Panc1 (cell line): ENCODE measurements around the gene MTUS2. TPM values are rescaled to one million over a fixed set of nuclear protein-coding genes. Genes with fewer than 3 reads are reported as not detected.

Source experiments
- ATAC-seq: fragments of 200-7000 bp; cut with Tn5 transposase; 2 replicates; pipeline ENCODE4 v1.9.1; 2020; ENCODE audit warnings: mild to moderate bottlenecking, moderate library complexity
- BruUV-seq: library from RNA; stranded (reverse); fragments of 400-500 nt; replicated peaks from 2 replicates; lab custom pipeline; 2021; lab: Mats Ljungman, UMichigan
- CTCF ChIA-PET: fragments of 300-600 bp; sonication (Branson Sonifier 250); formaldehyde crosslinking; loops from one replicate; lab custom pipeline; 2022; ENCODE audit warnings: antibody characterized with exemption; lab: Charles Lee
- POLR2A ChIA-PET: fragments of 300-600 bp; sonication (Branson Sonifier 250); formaldehyde crosslinking; loops from one replicate; lab custom pipeline; 2022; ENCODE audit warnings: antibody characterized with exemption; lab: Charles Lee
- DNase-seq: peaks from one replicate; pipeline ENCODE4 v3.0.0-alpha.2; 2010; ENCODE audit warnings: low read depth, low spot score
- H3K27ac ChIP-seq: 2 replicates; pipeline ENCODE4 v1.5.1; 2011; ENCODE audit warnings: mild to moderate bottlenecking, low read length, inconsistent platforms
- H3K27me3 ChIP-seq: fragments of 200-500 bp; sonication (Bioruptor generic); 2 replicates; pipeline ENCODE4 v1.6.0; 2014; ENCODE audit warnings: low read length, inconsistent platforms; ENCODE audit not compliant: control insufficient read depth, insufficient read depth
- H3K36me3 ChIP-seq: fragments of 200-500 bp; sonication (Bioruptor generic); 2 replicates; pipeline ENCODE4 v1.5.1; 2014; ENCODE audit warnings: inconsistent platforms, mild to moderate bottlenecking, low read length, moderate library complexity; ENCODE audit not compliant: control insufficient read depth, insufficient read depth
- H3K4me1 ChIP-seq: 2 replicates; pipeline ENCODE4 v1.5.1; 2011; ENCODE audit warnings: inconsistent platforms, mild to moderate bottlenecking, low read length, moderate library complexity; ENCODE audit not compliant: control insufficient read depth, insufficient read depth
- H3K4me3 ChIP-seq, 2 experiments: 2 replicates each; pipeline ENCODE4 v1.5.1; 2011 to 2012; ENCODE audit warnings: low read depth in 2 of 2, low read length in 2 of 2, mild to moderate bottlenecking in 2 of 2, inconsistent platforms in 1 of 2, moderate library complexity in 1 of 2
- H3K9me3 ChIP-seq: fragments of 200-500 bp; sonication (Bioruptor generic); 2 replicates; pipeline ENCODE4 v1.5.1; 2014; ENCODE audit warnings: low read depth, mild to moderate bottlenecking, inconsistent platforms, low read length, moderate library complexity; ENCODE audit not compliant: control insufficient read depth, insufficient read depth
- CTCF ChIP-seq: fragments of 450-650 bp; IDR thresholded peaks from 2 replicates; pipeline ENCODE4 v1.5.1; 2017; ENCODE audit warnings: mild to moderate bottlenecking
- POLR2AphosphoS5 ChIP-seq: IDR thresholded peaks from 2 replicates; pipeline ENCODE4 v1.6.1; 2012; ENCODE audit warnings: mild to moderate bottlenecking, low read depth, low read length, moderate library complexity
- REST ChIP-seq, 2 experiments: IDR thresholded peaks; 2 replicates each; pipeline ENCODE4 v1.6.1; 2011 to 2012; ENCODE audit warnings: low read depth in 2 of 2, control low read depth in 1 of 2, low read length in 1 of 2, mild to moderate bottlenecking in 1 of 2, moderate library complexity in 1 of 2; ENCODE audit not compliant: insufficient read depth in 1 of 2
- SIN3A ChIP-seq: IDR thresholded peaks from 2 replicates; pipeline ENCODE4 v1.6.1; 2012; ENCODE audit warnings: low read depth, mild to moderate bottlenecking, low read length, moderate library complexity, borderline replicate concordance; ENCODE audit not compliant: insufficient read depth
- TCF7L2 ChIP-seq: IDR thresholded peaks from 2 replicates; pipeline ENCODE4 v1.6.1; 2011; ENCODE audit warnings: mild to moderate bottlenecking, low read depth, low read length, inconsistent platforms
- in situ Hi-C: cut with HindIII; loops from 2 replicates; pipeline ENCODE4 v1.10.0; 2016; ENCODE audit warnings: low sequenced_read_pairs, low pct_unique_long_range_greater_than_20kb
- intact Hi-C: fragments of 100-400 bp; cut with micrococcal nuclease; formaldehyde crosslinking; loops from one replicate; pipeline ENCODE4 v1.10.0; 2022; ENCODE audit not compliant: unreplicated experiment
- total RNA-seq: library from RNA; stranded (reverse); gene quantifications from one replicate; pipeline ENCODE4 v1.2.1, GENCODE V29; 2021; ENCODE audit not compliant: unreplicated experiment

The MTUS2 gene
- total RNA-seq, 1 experiment from 2014 or later = 0.05 TPM

GRCh38 chr13:29266261-29266660 is 446.1 kb downstream of the MTUS2 start:
- POLR2A ChIA-PET = no interaction called here

More at GRCh38 chr13:29266261-29266660, 446.1 kb downstream of the MTUS2 start:
- no peaks in the 10 kb centered on the region for H3K4me1 ChIP-seq
- CTCF ChIA-PET = no interaction called here
- H3K27ac ChIP-seq = no peak overlapping the region
- ATAC-seq = no peak
- no peak overlapping the region for H3K4me3 ChIP-seq
- no peaks in the 10 kb centered on the region for H3K36me3 ChIP-seq
- intact Hi-C loops = no loop called here
- DNase-seq = no peak
- no peaks in the 10 kb centered on the region; the same call in 1 of the 2 replicates for H3K27me3 ChIP-seq
- BruUV-seq = no TSS peak
- no peak for TF ChIP-seq TCF7L2
- TF ChIP-seq SIN3A = no peak
- no peak; the same call in 1 of the 2 replicates for TF ChIP-seq CTCF
- no peak for TF ChIP-seq REST (IDR thresholded peaks at IDR 0.05; ENCODE audit: insufficient read depth in 1 of 2, low read depth in 2 of 2, low read length in 1 of 2)
- no peak for TF ChIP-seq POLR2AphosphoS5
- no peaks in the 10 kb centered on the region for H3K9me3 ChIP-seq
- in situ Hi-C loops = no loop called here
